Psoas muscle (tissue), 8 donors: ENCODE data around the gene PLEKHA6. TPM values are rescaled to one million over a fixed set of nuclear protein-coding genes. Genes with fewer than 3 reads are reported as not detected.

ENCODE experiments used
- ATAC-seq, 4 donors: fragments of 200-7000 bp; cut with Tn5 transposase; one replicate each; pipeline ENCODE4 v1.9.1; 2020; ENCODE audit warnings: moderate library complexity in 3 of 4, mild to moderate bottlenecking in 2 of 4
- DNase-seq, 2 donors: peaks; one replicate each; pipeline ENCODE4 v3.0.0-alpha.2; 2020
- H3K27ac ChIP-seq: fragments of 200-600 bp; one replicate; pipeline ENCODE4 v1.8.0; 2022
- H3K27me3 ChIP-seq, 3 donors: fragments of 200-600 bp in 1 of 3; one replicate each; pipeline versions ENCODE4 v1.6.1 to v1.8.0; 2013 to 2022; ENCODE audit warnings: low read length in 2 of 3, mild to moderate bottlenecking in 2 of 3, moderate library complexity in 1 of 3; ENCODE audit not compliant: insufficient read depth in 3 of 3
- H3K36me3 ChIP-seq, 2 donors: fragments of 200-600 bp in 1 of 2; one replicate each; pipeline versions ENCODE4 v1.6.1 to v1.8.0; 2013 to 2022; ENCODE audit warnings: low read depth in 1 of 2, mild to moderate bottlenecking in 1 of 2, moderate library complexity in 1 of 2; ENCODE audit not compliant: insufficient read depth in 1 of 2
- H3K4me1 ChIP-seq: fragments of 200-600 bp; one replicate; pipeline ENCODE4 v1.8.0; 2022
- H3K4me3 ChIP-seq: fragments of 200-600 bp; one replicate; pipeline ENCODE4 v1.8.0; 2022; ENCODE audit warnings: mild to moderate bottlenecking
- H3K9me3 ChIP-seq: fragments of 200-600 bp; one replicate; pipeline ENCODE4 v1.8.0; 2022
- CTCF ChIP-seq: fragments of 200-600 bp; IDR thresholded peaks from one replicate; pipeline ENCODE4 v1.8.0; 2022; ENCODE audit warnings: antibody characterized with exemption
- WGBS, 3 donors: extraction: QIAGEN DNeasy Blood & Tissue Kit; methylation state at CpG; one replicate each; pipeline versions ENCODE4 v1.1.6 to v1.1.7; 2013; 5-methylcytosine and 5-hydroxymethylcytosine counted together
- intact Hi-C, 2 donors: fragments of 100-400 bp; cut with DNase I; formaldehyde crosslinking; loops; one replicate each; pipeline versions ENCODE4 v1.11.0 to v1.14.2; 2022
- polyA plus RNA-seq, 3 donors: library from polyadenylated mRNA; stranded (reverse); fragments of 200-250 nt; gene quantifications; one replicate each; pipeline ENCODE4 v1.2.3, GENCODE V29; 2013
- total RNA-seq, 4 donors: library from RNA; stranded (reverse); fragmentation: NEBNext Ultra II Directional in 2 of 4; extraction: Animal tissue kit (Norgen Biotek cat#: 25700) in 2 of 4; gene quantifications; one replicate each; pipeline versions ENCODE4 v1.2.1 to v1.2.4, GENCODE V29; 2021 to 2023
- donor health status: healthy with polysubstance abuse.
- donor health status: DM: no; HTN: no; CAD: no; lungs with moderate emphysema.
- donor health status: Bipolar disorder and iron deficiency.
- donor health status: healthy.
- donor health status: DM: yes; HTN: yes; CAD: no.
- donor health status: DM: no; HTN: no; CAD: no.
- donor health status: DM: no; HTN: no; CAD: no.
- donor health status: DM: yes; HTN: yes; CAD: no.

The PLEKHA6 gene
- total and polyA plus RNA-seq, 7 donors, result 0.92 to 7.1 (median 1.7) TPM

GRCh38 chr1:204335533-204335932 is 24.2 kb downstream of the PLEKHA6 start:
- H3K4me3 ChIP-seq, result no peak overlapping the region
- TF ChIP-seq CTCF, result no peak
- 20 to 52% (median 43%) methylated on average over 1 of the region's 1 CpG for WGBS, 3 donors
- H3K36me3 ChIP-seq, result no peaks in the 10 kb centered on the region
- ATAC-seq (peak in 1 of 4 donors; percentile 37), DNase-seq (no peak)
- H3K4me1 ChIP-seq, result no peaks in the 10 kb centered on the region
- intact Hi-C loops, result no loop called here
- no peak overlapping the region for H3K27ac ChIP-seq
- H3K9me3 ChIP-seq, result no peaks in the 10 kb centered on the region
- no peaks in the 10 kb centered on the region for H3K27me3 ChIP-seq

- H3K27me3 ChIP-seq, result no peaks in the 10 kb centered on the region
- H3K27ac ChIP-seq, result no peak overlapping the region
- no peak for ATAC-seq
- H3K9me3 ChIP-seq, result no peaks in the 10 kb centered on the region
- no peak for DNase-seq
- H3K4me1 ChIP-seq, result no peaks in the 10 kb centered on the region
- no peaks in the 10 kb centered on the region for H3K36me3 ChIP-seq
- TF ChIP-seq CTCF, result no peak
- no peak overlapping the region for H3K4me3 ChIP-seq
- intact Hi-C loops, result no loop called here
- 88 to 95% (median 94%) methylated on average over 1 of the region's 1 CpG for WGBS, 3 donors
These were observed 24.6 kb downstream of the PLEKHA6 start for GRCh38 chr1:204335085-204335484.

GRCh38 chr1:204334455-204334854 is 25.3 kb downstream of the PLEKHA6 start:
- Histone ChIP-seq H3K36me3 (no peaks in the 10 kb centered on the region), H3K27me3 (no peaks in the 10 kb centered on the region), H3K9me3 (no peaks in the 10 kb centered on the region), H3K27ac (no peak overlapping the region), H3K4me1 (no peaks in the 10 kb centered on the region), H3K4me3 (no peak overlapping the region)
- 95 to 98% (median 95%) methylated on average over 7 of the region's 7 CpGs for WGBS, 3 donors
- DNase-seq (no peak), ATAC-seq (no peak)
- intact Hi-C loops, result no loop called here
- no peak for TF ChIP-seq CTCF

- ATAC-seq, result no peak
- no peak overlapping the region for H3K27ac ChIP-seq
- no peaks in the 10 kb centered on the region for H3K36me3 ChIP-seq
- H3K9me3 ChIP-seq, result no peaks in the 10 kb centered on the region
- no peak for DNase-seq
- intact Hi-C loops, result no loop called here
- 76 to 90% (median 84%) methylated on average over 2 of the region's 2 CpGs for WGBS, 3 donors
- H3K4me1 ChIP-seq, result no peaks in the 10 kb centered on the region
- no peaks in the 10 kb centered on the region for H3K27me3 ChIP-seq
- no peak overlapping the region for H3K4me3 ChIP-seq
- TF ChIP-seq CTCF, result no peak
These were observed 26.3 kb downstream of the PLEKHA6 start for GRCh38 chr1:204333427-204333826.

GRCh38 chr1:204331847-204332487 is 27.8 kb downstream of the PLEKHA6 start:
- H3K4me3 ChIP-seq, result no peak overlapping the region
- H3K27me3 ChIP-seq, result no peaks in the 10 kb centered on the region
- DNase-seq (no peak), ATAC-seq (no peak)
- H3K9me3 ChIP-seq, result no peaks in the 10 kb centered on the region
- no peak overlapping the region for H3K27ac ChIP-seq
- H3K4me1 ChIP-seq, result no peaks in the 10 kb centered on the region
- intact Hi-C loops, result no loop called here
- TF ChIP-seq CTCF, result no peak
- H3K36me3 ChIP-seq, result no peaks in the 10 kb centered on the region
- 85 to 89% (median 85%) methylated on average over 13 of the region's 13 CpGs for WGBS, 3 donors
